ENCODE measurements around the gene CCR7.

The CCR7 gene

DNA sequence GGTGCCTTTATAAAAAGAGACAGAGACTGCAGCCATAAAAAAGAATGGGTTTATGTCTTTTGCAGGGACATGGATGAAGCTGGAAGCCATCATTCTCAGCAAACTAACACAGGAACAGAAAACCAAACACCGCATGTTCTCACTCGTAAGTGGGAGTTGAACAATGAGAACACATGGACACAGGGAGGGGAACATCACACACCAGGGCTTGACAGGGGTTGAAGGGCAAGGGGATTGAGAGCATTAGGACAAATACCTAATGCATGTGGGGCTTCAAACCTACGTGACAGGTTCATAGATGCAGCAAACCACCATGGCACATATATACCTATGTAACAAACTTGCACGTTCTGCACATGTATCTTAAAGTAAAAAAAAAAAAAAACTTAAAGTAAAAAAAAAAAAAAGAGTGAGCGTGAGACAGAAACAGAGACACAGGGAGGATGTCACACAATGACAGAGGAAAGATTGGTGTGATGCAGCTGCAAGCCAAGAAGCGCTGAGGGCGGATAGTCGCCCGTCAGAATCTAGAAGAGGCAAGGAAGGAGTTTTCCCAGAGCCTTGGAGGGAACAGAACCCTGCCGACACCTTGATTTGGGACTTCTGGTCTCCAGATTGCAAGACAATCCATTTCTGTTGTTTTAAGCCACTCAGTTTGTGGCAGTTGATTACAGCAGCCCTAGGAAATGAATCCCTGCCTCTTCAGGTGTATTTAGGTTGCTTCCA lies 36.4 kb downstream of the CCR7 start:
- no peak for DNase-seq (ENCODE audit: low read depth)
- TF ChIP-seq, protein P1, sequence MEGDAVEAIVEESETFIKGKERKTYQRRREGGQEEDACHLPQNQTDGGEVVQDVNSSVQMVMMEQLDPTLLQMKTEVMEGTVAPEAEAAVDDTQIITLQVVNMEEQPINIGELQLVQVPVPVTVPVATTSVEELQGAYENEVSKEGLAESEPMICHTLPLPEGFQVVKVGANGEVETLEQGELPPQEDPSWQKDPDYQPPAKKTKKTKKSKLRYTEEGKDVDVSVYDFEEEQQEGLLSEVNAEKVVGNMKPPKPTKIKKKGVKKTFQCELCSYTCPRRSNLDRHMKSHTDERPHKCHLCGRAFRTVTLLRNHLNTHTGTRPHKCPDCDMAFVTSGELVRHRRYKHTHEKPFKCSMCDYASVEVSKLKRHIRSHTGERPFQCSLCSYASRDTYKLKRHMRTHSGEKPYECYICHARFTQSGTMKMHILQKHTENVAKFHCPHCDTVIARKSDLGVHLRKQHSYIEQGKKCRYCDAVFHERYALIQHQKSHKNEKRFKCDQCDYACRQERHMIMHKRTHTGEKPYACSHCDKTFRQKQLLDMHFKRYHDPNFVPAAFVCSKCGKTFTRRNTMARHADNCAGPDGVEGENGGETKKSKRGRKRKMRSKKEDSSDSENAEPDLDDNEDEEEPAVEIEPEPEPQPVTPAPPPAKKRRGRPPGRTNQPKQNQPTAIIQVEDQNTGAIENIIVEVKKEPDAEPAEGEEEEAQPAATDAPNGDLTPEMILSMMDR (conservative IDR thresholded peaks at IDR 0.05; ENCODE audit: low read length), result no peak
- H3K4me3 ChIP-seq (ENCODE audit: low read length), result no peak overlapping the region

DNA sequence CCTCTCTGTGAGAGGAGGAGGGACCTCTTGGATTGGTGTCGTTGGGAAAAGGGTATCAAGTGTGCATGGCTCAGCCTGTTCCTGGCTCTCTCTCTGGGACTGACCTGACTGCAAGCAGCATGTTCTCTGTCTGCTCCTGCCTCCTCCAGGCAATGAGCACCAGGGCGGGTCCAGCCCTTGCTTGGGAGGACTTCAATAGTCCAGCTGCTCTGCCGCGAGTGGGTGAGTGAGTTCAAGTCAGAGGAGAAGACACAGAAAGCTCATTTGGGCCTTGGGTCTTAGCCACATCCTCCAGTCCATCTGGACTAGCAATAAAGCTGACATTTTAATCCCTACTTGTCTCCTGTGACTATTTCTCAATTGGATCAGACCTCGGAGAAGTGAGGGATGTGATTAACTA lies 38.6 kb downstream of the CCR7 start:
- DNase-seq (ENCODE audit: low read depth), result peak; percentile 87
- TF ChIP-seq, protein P1 (conservative IDR thresholded peaks at IDR 0.05; ENCODE audit: low read length), result peak; percentile 35
- no peak overlapping the region for H3K4me3 ChIP-seq (ENCODE audit: low read length)

DNA sequence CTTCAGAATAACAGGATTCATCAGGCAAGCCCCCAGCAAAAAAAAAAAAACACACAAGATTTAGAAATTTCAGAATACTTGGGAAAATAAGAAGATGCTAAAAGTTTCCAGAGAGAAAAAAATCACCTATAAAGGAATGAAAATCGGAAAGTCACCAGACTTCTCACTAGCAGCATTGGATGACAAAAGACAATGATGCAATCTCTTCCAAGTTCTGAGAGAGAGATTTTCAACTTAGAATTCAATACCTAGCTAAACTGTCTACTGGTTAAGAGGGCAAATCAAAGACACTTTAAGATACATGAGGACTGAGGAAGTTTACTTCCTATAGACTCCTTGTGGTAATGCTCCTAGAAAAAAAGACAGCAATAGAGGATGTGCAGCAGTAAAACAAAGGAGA lies 40.0 kb downstream of the CCR7 start:
- TF ChIP-seq, protein P1 (conservative IDR thresholded peaks at IDR 0.05; ENCODE audit: low read length), result no peak
- H3K4me3 ChIP-seq (ENCODE audit: low read length), result no peak overlapping the region

DNA sequence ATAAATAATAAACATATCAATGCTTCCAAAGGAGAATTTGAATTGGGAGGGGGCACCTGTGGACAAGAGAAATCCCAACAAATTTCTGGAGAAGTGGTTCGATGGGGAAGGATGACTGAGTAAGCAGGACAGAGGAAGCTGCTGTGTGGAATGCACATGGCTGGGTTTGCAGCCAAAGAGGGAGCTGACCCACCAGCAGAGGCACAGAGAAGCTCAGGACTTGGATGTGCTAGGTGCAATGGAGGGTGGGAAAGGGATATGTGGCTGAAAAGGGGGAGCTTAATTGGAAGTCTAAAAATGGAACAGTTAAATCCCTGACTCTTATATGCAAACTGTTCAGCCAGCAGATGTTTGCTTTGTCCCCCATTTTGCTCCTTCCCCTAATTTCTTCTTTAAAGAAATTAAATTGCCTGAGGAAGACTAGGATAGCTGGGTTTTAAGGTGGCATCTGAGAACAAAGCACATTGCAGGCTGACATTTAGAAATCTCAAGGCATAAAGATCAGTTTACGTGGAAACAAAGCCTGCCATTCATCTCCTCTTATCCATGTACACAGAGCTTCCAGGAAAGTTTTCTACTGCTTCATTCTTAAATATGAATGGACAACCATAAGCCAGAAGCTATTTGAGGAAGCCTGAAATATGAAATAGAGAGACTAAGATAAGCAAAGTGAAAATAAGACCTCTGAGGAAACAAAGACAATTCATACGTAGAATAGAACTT lies 40.9 kb downstream of the CCR7 start:
- H3K4me3 ChIP-seq (ENCODE audit: low read length), result no peak overlapping the region
- TF ChIP-seq, protein P1 (conservative IDR thresholded peaks at IDR 0.05; ENCODE audit: low read length), result no peak
- DNase-seq (ENCODE audit: low read depth), result no peak

More for the DNA sequence above, 40.0 kb downstream of the CCR7 start:
- DNase-seq (ENCODE audit: low read depth), result no peak

DNA sequence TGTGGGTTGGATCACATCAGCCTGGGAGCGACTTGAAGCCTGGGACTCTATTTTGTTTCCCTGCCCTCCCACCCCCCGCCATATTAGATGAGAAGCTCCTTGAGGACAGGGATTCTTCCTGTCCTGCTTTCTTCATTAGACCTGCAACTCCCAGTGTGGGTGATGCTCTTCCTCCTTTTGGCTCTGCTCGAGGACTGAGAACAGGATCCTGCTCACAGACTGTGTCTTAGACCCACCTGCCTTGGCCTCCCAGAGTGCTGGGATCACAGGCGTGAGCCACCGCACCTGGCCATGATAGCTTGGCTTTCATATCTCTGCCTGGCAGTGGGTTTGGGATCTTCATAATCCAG lies 42.3 kb downstream of the CCR7 start:
- no peak overlapping the region for H3K4me3 ChIP-seq (ENCODE audit: low read length)
- no peak for DNase-seq (ENCODE audit: low read depth)
- TF ChIP-seq, protein P1 (conservative IDR thresholded peaks at IDR 0.05; ENCODE audit: low read length), result no peak

- no peak overlapping the region for H3K4me3 ChIP-seq (ENCODE audit: low read length)
- TF ChIP-seq, protein P1 (conservative IDR thresholded peaks at IDR 0.05; ENCODE audit: low read length), result no peak
- peak; percentile 66 for DNase-seq (ENCODE audit: low read depth)
Observed at GRCh38 chr17:40522250-40522960, 42.9 kb downstream of the CCR7 start.
